ENCODE results near the gene MRPS10.
"Not testable (repeated sequence)": the region's sequence is repeated elsewhere in the genome, so short reads cannot be mapped to it uniquely, and the experiment has no call there.

MRPS10 gene

DNA sequence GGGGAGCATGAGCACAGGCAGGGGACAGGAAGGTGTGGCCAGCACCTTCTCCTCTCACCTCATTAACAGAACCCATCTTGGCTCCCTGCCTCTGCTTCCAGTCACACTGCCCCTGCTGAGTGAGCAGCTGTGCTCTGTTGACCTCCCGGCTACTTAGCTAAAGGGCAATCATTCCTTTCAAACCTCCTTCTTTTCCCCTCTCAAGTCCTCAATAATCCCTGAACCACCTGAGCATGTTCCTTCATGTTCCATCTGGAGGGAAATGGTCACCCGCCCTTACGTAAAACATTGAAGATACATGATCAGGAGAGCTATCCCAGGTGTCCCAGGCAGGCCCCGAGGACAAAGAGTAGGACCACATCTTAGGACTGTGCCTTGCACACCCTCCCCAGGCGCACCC, 21.7 kb upstream of the MRPS10 start:
- DNase-seq (ENCODE audit: low read depth in 2 of 2): no peak

DNA sequence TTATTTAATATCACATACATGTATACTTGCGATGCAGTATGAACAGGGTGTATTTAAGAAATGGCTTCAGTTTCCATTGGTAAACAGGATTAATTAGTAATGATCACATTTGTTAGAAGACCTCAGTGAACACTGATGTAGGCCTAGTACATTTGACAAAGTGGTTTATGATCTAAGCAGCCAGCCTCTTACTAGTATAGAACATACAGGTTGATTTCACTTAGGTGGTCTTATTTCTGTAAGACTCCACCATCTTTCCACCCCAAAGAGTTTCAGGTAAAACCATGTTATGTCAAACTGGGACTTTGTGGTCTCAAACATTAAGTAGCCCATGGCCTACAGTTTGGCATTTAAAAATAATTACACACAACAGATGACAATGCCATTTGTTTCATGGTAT, 20.2 kb upstream of the MRPS10 start:
- DNase-seq (ENCODE audit: low read depth in 2 of 2): no peak

DNA sequence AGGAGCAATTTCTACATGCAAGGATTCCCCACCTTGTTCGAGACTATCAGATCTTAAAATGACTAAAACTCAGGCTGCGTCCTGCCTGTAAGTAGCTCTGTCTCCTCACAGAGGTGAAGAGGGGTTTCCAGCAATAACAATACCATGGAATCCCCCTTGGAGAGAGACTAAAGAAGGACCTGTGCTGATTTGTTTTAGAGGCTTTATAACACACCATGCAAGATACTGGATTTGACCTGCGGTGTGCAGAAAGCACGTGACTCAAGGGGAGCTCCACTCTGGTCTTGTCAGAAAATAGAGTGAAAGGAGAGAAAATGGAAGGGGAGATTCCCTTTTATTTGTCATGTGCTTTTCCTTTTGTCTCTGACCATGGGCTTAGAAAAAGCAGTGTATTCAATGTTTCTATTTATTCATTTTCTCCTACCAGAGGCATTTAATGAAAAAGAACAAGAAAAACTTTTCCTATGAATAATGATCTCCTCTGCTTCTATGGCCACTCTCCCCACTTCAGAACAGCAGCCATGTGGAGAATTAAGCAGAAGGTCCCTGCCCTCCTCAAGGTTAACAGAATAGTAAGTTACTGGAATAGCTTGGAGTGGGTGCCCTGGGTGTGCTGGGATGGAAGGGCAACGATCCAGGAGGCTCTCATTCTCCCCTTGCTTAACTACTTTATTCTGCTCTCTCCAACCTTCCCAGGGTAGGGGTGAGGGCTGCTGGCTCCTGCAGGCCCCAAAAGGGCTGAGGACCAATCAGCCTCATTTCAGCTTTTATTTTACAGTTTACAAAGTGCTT, 19.2 kb upstream of the MRPS10 start:
- no peak for DNase-seq (ENCODE audit: low read depth in 2 of 2)

DNA sequence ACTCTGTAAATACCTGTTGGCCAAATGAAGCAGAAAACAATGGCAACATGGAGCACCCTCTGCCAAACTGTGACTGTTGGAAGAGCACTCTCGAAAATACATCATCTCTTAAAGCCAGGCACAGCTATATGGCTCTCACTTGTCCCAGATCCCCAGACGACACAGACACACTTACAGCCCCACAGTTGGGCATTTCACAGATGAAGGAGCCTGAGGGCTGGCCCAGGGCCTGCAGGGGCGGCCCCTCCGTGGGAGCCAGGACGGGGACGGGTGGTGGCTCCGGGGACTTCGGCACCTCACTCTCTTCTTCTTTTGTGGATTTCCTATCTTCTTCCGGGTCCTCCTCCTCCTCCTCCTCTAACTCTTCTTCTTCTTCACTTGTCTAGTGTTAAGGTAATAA, 18.4 kb upstream of the MRPS10 start:
- DNase-seq (ENCODE audit: low read depth in 2 of 2): no peak

DNA sequence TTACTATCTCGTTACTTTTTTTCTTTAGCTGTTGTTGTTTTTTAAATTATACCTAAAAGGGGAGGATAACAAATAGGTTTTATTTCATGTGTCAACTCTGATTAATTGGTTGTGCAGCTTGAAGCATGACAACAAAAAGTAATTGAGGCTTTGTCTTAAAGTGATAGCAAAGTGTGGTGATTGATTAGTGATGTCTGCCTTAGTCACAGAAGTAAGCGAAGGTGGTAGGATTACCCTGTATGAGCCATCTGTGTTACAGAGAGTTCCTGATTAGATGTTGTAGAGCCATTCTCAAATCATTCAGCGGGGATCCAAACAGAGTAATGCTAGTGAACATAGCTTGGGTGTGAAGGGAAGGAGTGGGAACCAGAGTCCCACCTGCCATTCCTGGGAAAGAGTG, 14.4 kb upstream of the MRPS10 start:
- DNase-seq (ENCODE audit: low read depth in 2 of 2): no peak

DNA sequence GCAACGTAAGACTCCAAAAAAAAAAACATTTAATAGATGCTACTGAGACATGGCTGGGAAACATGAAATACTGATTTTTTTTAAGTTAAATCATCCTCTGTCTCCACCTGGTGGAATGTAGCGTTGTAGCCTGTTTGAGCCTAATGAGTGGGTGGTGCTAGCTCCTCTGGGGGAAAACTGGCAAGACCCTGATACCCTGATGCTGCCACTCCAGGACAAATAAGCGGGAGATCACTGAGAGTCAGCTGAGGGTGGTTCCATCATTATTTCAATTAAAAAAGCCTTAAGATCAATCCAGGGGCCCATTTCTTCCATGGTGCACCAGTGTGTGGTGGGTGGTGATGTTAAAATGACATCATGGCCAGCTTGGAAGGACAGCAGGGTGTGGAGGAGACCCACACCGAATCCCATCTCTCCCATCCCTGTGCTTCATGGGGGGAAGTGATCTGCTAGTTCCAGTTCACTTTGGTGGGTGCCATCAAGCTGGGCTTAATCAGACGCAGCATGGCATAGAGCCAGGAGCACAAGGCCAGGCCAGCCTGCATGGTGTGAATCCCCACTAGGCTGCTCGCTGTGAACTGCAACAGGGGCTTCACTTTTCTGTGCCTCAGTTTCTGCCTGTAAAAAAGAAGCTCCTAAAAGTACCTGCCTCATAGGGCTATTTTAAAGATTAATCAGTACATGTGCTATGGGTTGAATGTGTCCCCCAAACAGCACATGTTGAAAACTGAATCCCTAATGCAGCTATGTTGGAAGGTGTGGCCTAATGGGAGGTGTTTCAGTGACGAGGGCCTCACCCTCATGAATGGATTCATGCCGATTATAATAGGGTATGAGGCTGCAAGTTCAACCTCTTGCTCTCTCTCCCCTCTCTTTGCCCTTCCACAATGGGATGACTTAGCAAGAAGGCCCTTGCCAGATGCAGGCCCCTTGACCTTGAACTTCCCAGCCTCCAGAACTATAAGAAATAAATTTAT, 13.0 kb upstream of the MRPS10 start:
- DNase-seq (ENCODE audit: low read depth in 2 of 2): no peak

DNA sequence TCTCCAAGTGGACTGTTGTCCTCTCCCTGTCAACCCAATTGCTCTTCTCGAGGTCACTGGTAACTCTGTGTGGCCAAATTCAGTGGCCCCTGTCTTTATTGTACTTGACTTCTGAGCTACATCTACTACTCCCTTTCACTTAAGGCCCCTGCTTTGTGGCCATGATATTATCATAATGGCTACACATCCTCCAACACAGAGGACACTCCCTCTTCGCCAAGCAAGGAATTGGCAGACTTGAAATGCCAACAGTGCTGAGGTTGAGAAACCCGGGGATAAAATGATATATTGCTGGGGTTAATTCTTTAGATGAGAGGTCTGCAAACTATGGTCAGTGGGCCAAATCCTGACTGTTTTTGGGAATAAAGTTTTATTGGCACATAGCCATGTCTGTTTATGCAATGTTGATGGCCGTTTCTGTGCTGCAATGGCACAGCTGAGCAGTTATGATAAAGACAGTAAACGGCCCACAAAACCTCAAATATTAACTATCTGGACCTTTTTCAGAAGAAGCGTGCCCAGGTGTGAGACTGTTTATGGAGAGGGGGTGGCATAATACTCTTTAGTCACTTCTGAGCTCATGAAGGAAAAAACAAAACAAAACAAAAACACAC, 12.0 kb upstream of the MRPS10 start:
- no peak for DNase-seq (ENCODE audit: low read depth in 2 of 2)

DNA sequence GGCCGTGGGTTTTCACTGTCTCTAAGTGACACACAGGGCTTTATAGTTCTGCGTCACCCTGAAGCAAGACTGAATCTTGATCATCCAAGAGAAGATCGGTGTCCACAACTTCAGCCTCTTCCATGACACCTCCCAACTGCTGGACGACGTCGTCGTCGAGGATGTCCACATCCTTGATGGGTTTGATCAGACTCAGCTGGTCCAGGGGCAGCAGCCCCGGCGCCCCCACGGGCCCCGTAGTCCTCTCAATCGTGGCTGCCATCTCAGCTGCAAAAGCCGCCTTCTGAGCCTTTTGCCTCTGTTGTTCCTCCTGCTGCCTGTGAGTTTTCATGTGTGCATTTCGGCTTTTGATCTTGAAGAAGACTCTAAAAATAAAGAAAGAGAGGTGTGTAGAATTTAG, 10.6 kb upstream of the MRPS10 start:
- DNase-seq (ENCODE audit: low read depth in 2 of 2): no peak

DNA sequence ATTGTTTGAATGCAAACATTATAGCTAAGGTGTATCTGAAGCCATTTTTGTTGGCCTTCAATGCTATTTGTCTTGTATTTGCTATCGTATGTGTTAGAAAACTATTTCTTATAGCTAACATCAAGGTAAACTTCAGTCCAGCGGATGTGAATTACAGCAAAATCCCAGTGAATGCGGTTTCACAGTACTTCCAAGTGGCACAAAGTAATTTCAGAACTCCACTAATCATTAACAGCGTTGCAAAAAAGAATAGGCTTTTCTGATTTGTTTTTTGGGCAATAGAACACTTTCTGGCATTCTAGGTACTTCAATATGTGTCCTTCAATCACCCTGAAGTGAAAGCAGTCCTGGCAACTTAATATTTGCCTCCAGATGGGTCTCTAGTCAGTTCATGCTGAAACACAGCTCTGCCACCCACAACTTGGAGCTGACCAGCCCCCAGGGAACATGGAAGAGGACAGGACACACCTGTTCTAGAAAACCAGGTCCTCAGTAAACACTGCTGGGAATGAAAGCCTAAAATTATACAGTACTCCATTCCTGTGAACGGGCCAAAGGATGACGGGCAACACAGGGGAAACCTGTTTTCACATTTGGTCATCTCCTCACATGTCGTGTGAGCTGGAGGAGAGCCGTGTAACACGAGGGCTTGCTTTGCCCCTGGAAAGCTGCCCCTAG, 9.7 kb upstream of the MRPS10 start:
- DNase-seq (ENCODE audit: low read depth in 2 of 2): no peak

DNA sequence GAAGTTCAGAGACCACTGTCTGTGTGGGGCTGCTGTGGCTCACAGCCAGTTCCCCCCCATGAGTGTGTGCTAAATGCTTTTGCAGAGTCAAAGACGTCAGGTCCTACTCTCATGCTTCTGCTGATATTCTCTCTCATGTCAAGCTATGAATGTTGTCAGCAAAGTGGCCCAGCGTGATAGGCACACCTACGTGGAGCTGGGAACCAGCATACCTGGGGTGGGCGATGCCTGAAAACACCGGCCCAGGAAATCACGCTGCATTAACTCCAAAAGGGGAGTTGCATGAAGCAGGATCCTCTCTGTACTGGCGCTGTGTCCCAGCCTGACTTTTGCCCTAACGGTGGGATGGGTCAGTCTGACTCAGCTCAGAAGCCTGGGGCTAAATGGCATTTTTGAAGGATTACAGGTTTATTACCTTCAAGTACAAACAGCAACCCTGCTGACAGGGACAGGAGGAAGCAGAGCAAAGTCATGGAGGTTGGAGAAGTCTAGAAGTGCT, 9.0 kb upstream of the MRPS10 start:
- DNase-seq (ENCODE audit: low read depth in 2 of 2): no peak

DNA sequence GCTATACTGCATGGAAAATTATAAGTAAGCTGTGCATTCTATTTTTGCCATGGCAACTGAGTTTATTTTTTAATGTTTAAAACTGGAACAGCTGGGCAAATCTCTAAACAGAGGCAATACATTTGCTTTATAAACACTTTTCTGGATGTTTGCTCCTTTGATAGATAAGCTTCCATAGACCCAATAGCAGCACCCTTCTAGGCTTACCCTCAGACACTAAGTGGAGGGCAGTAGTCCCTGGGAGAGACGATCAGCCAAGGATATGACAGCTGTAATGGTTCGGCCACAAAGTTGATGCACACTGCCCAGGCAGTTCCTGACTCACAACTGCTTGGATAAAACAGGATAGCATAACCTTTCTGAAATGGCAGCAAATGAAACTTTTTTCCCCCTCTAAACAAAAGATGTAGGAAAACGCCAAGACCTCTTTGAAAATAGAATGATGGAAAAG, 8.5 kb upstream of the MRPS10 start:
- no peak for DNase-seq (ENCODE audit: low read depth in 2 of 2)

DNA sequence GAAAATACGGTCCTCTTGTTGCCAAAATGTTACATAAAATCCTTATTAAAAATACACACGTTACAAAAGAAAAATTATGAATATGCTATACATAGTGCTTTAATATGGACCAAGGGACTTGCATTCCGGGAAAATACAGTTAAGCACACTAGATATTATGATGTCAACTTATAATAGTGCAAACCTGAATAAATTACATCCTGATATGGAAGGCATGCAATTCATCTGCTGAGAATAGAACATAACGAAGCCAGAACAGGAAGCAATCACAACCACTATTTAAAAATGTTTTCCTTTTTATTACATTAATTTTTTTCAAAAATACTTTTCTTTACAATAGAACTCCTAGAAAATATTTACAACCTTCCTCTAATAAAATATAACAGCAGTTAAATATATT, 7.8 kb upstream of the MRPS10 start:
- DNase-seq (ENCODE audit: low read depth in 2 of 2): no peak

DNA sequence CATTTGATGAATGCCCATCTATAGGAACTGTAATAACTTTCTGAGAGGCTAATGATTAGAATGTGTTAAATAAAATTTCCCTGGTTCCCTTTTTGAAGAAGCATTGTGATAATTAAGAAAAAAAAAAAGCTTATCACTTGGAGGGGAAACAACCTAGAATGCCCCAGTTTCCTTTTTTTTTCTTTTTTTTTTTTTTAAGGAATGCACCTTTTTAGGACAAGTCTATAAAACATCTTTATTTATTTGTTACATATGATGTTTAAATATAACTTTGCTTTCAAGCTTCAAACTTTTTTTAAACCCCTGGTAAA, 7.3 kb upstream of the MRPS10 start:
- DNase-seq (ENCODE audit: low read depth in 2 of 2): no peak

DNA sequence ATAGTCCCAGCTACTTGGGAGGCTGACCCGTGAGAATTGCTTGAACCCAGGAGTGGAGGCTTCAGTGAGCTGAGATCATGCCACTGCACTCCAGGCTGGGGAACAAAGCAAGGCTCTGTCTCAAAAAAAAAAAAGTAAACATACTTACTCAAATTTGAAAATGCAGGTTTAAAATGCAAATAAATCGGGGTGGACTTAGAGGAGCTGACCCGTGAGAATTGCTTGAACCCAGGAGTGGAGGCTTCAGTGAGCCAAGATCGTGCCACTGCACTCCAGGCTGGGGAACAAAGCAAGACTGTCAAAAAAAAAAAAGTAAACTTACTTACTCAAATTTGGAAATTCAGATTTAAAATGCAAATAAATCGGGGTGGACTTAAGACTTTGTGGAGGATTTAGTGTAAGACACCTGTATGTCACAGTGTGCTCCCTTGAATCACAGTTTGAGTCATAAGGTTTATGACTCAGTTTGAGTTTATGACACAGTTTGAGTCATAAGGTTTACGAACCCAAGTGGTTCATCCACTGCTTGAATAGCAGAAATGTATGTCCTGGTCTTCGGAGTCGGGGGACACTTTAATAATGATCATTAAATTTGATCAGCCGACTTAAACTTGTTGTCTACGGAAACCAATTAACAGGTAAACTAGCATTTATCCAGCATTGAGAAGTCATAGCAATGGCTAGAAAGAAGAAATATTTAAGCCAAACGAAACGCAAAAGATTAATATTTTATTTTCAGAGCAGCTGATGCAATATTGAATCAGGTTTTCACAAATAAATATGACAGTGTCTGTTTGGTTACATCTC, 6.8 kb upstream of the MRPS10 start:
- DNase-seq (ENCODE audit: low read depth in 2 of 2): peak in 1 of 2 donors; percentile 4

DNA sequence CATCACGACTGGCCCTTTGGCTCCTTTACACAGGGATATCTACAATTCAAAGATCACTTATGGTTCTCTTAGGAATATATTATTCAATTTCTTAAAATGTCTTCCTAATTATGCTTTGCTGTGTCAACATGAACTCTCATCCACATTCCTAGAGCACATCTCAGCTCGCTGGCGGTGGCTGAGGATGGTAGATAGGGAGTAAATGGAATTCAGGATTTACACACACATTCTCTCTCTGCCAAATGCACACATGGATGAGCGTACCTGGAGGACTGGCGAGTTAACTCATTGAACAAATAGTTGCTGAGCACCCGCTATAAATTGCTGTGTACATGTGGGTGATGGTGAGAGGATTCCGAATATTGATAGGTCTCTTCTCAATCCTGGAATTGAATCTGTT, 4.8 kb upstream of the MRPS10 start:
- no peak for DNase-seq (ENCODE audit: low read depth in 2 of 2)

DNA sequence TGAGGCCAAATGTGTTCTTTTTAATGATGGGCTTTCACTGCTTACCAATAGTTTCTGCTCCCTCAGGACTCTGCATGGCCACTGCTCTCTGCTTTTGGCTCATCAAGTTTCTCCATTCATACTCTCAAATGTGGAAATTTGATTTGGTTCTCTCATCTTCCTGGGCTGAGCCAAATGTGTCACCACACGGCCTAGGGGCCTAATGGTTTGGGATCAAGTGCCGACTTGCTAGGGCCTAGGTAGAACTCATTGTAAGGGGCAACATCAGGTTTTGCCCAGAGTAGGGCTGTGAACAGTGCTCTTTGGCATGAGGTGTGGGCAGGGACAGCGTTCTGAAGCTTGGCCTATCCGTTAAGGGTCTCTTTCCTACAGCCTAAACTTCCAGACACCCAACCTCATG, 3.9 kb upstream of the MRPS10 start:
- DNase-seq (ENCODE audit: low read depth in 2 of 2): no peak

DNA sequence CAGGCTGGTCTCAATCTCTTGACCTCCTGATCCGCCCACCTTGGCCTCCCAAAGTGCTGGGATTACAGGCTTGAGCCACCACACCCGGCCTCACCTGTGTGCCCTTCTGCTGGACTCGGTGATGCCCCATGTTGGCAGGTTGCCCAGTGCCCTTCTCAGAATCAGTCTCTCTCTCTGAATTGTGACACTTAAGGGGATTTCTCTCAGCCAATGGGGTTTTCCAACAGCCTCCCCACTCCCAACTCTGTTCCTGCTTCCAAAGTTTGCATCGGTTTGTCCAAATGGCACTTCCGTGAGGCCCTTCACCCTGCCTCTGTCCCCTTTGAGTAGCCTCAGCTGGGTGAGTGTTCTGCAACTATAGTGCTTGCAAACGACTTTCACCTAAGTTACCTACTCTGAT, 3.1 kb upstream of the MRPS10 start:
- no peak for DNase-seq (ENCODE audit: low read depth in 2 of 2)

DNA sequence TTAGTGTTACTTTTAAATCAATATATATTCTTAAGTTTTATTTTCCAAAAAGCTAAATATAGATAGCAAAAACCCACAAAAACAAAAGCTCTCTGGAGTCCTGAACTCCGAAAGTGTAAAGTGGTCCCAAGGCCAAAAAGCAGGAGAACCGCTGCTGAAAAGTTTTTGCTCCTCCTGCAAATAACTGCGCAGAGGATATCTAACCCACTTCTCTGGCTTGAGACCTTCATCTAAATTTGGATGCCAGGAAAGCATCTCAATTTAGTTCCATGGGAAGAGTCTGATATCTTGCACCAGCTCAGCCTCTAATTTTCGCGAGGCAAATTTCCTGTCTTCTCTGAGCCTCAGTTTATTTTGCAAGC, 523 bp downstream of the MRPS10 start:
- no peak for DNase-seq (ENCODE audit: low read depth in 2 of 2)

DNA sequence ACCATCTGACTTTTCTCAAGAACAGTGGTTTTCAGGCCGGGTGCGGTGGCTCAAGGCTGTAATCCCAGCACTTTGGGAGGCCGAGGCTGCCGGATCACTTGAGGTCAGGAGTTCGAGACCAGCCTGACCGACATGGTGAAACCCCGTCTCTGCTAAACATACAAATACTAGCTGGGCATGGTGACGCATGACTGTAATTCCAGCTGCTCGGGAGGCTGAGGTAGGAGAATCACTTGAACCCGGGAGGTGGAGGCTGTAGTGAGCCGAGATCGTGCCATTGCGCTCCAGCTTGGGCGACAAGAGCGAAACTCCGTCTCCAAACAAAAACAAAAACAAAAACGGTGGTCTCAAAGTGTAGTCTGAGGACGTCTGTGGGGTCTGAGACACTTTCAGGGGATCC, 1.2 kb downstream of the MRPS10 start:
- not testable (repeated sequence) for DNase-seq (ENCODE audit: low read depth in 2 of 2)

DNA sequence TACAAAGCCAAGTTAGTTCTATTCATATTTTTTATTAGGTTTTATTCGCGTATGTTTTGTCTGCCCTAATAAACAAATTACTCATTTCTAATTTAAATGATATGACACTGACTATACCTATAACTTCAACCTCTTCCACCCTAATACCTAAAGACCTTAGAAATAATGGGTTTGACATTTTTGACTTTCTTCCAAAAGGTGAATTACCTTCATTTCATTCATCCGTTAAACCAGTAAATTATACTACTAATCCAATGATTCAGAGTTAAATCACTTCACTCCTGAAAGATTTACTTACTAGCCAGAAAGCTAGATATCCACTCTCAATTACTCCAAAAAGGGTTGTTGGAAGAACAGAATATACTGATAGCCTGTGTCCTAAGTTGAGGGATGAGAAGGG, 5.2 kb downstream of the MRPS10 start:
- DNase-seq (ENCODE audit: low read depth in 2 of 2): no peak

DNA sequence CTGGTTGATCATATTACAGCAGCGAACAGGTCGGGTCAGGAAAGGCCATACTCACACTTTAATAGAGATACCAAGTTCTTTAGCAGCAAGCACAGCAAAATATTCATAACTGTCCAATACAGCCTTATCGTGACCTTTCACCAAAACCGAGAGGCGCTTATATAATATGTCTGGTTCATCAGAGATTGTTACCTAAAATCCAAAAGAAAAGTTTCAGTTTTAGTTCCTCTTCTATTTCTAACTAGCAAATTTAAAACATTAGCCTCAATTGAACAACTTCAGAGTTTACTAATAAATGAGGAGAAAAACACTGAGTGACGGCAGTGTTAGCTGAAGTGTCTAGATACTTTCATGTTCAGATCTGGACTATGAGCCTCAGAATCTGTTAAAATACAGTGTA, 5.9 kb downstream of the MRPS10 start:
- DNase-seq (ENCODE audit: low read depth in 2 of 2): no peak
